K562 (cell line): Measurements from ENCODE around the gene MALAT1. TPM values are rescaled to one million over a fixed set of nuclear protein-coding genes. Genes with fewer than 3 reads are reported as not detected.

Source experiments
- ATAC-seq: fragments of 200-7000 bp; cut with Tn5 transposase; 3 replicates; pipeline ENCODE4 v1.9.1; 2020; ENCODE audit warnings: moderate library complexity
- BruUV-seq: library from RNA; stranded (reverse); fragments of 400-500 nt; replicated peaks from 2 replicates; lab custom pipeline; 2021; lab: Mats Ljungman, UMichigan
- CTCF ChIA-PET: fragments of 300-600 bp; formaldehyde crosslinking; extraction: SDS; loops from one replicate; lab custom pipeline; 2021; ENCODE audit warnings: low intra/inter-chr PET ratio; lab: Yijun Ruan, JAX
- POLR2A ChIA-PET: fragments of 300-600, 350-650 bp; sonication (Branson Sonifier 250); formaldehyde crosslinking; extraction: SDS; loops from one replicate; lab custom pipeline; 2021; ENCODE audit warnings: antibody characterized with exemption, inconsistent platforms; lab: Yijun Ruan, JAX
- DNase-seq, 4 experiments: peaks; one replicate each; pipeline versions ENCODE4 v3.0.0 to v3.0.0-alpha.2; 2011 to 2018; ENCODE audit warnings: low spot score in 3 of 4, mixed read lengths in 3 of 4; ENCODE audit errors: extremely low read depth in 1 of 4
- FAIRE-seq: peaks from 2 replicates; lab custom pipeline; 2011; peaks lifted over from hg19 to GRCh38; lab: Jason Lieb, UNC
- H2AFZ ChIP-seq: 2 replicates; pipeline ENCODE4 v1.6.0; 2011; ENCODE audit warnings: low read depth, low read length, control low read depth, inconsistent platforms
- H3K27ac ChIP-seq: fragments of 200-600 bp; 3 replicates; pipeline ENCODE4 v1.8.0; 2011; ENCODE audit warnings: low read depth, mild to moderate bottlenecking, control low read depth, inconsistent platforms, low read length, moderate library complexity, mixed read lengths; ENCODE audit errors: extremely low read depth
- H3K27me3 ChIP-seq, 2 experiments: fragments of 300-600 bp in 1 of 2; 2 replicates in 1 of 2; 3 replicates in 1 of 2; pipeline versions ENCODE4 v1.6.0 to v1.8.0; 2011; ENCODE audit warnings: inconsistent platforms in 2 of 2, low read length in 2 of 2, mild to moderate bottlenecking in 1 of 2, mixed read lengths in 1 of 2, moderate library complexity in 1 of 2; ENCODE audit not compliant: control insufficient read depth in 2 of 2, insufficient read depth in 2 of 2
- H3K36me3 ChIP-seq: fragments of 300-600 bp; 3 replicates; pipeline ENCODE4 v1.8.0; 2011; ENCODE audit warnings: mild to moderate bottlenecking, low read length, inconsistent platforms; ENCODE audit not compliant: control insufficient read depth, insufficient read depth
- H3K4me1 ChIP-seq, 2 experiments: fragments of 200-600 bp in 1 of 2; replicated peaks in 1 of 2; 2 replicates in 1 of 2; 3 replicates in 1 of 2; pipeline versions ENCODE4 v1.5.1 to v1.8.0; 2011; ENCODE audit warnings: inconsistent platforms in 2 of 2, low read length in 2 of 2, mild to moderate bottlenecking in 1 of 2, mixed read lengths in 1 of 2, moderate library complexity in 1 of 2; ENCODE audit not compliant: control insufficient read depth in 2 of 2, insufficient read depth in 2 of 2
- H3K4me2 ChIP-seq: 2 replicates; pipeline ENCODE4 v1.6.1; 2011; ENCODE audit warnings: low read length, control low read depth, inconsistent platforms, mixed read lengths; ENCODE audit not compliant: insufficient read depth
- H3K4me3 ChIP-seq: fragments of 200-600 bp; sonication (generic), shearing (Covaris generic); 2 replicates; pipeline ENCODE4 v1.5.1; 2016; ENCODE audit warnings: control low read depth, inconsistent platforms
- H3K79me2 ChIP-seq: fragments of 200-600 bp; 3 replicates; pipeline ENCODE4 v1.8.0; 2011; ENCODE audit warnings: low read length, inconsistent platforms; ENCODE audit not compliant: control insufficient read depth, insufficient read depth
- H3K9ac ChIP-seq, 2 experiments: 2 replicates each; pipeline versions ENCODE4 v1.6.0 to v1.6.1; 2011; ENCODE audit warnings: low read depth in 2 of 2, low read length in 2 of 2, control low read depth in 1 of 2, inconsistent platforms in 1 of 2, mild to moderate bottlenecking in 1 of 2, mixed read lengths in 1 of 2; ENCODE audit not compliant: insufficient read depth in 1 of 2
- H3K9me1 ChIP-seq: one replicate; pipeline ENCODE4 v1.6.0; 2011; ENCODE audit warnings: inconsistent platforms, mild to moderate bottlenecking, low read length, moderate library complexity; ENCODE audit not compliant: control insufficient read depth, insufficient read depth
- H3K9me3 ChIP-seq: replicated peaks from 2 replicates; pipeline ENCODE4 v1.5.1; 2011; ENCODE audit warnings: low read depth, low read length, inconsistent platforms; ENCODE audit not compliant: control insufficient read depth, insufficient read depth
- H4K20me1 ChIP-seq: replicated peaks from 2 replicates; pipeline ENCODE4 v1.6.1; 2011; ENCODE audit warnings: low read length, inconsistent platforms, mixed read lengths; ENCODE audit not compliant: control insufficient read depth, insufficient read depth
- ADNP ChIP-seq: fragments of 200-800 bp; sonication (Bioruptor generic); IDR thresholded peaks from 2 replicates; pipeline ENCODE4 v1.6.1; 2016; ENCODE audit warnings: missing genetic modification characterization, missing compliant biosample characterization
- AFF4 ChIP-seq: sonication (generic); formaldehyde crosslinking; IDR thresholded peaks from 2 replicates; pipeline ENCODE4 v1.8.0; 2023; ENCODE audit warnings: mild to moderate bottlenecking, missing genetic modification reagents
- CAMTA2 ChIP-seq: fragments of 250-450 bp; sonication (Bioruptor Pico); conservative IDR thresholded peaks from 2 replicates; pipeline ENCODE4 v1.5.1; 2022
- CREB1 ChIP-seq, 2 experiments: sonication (generic) in 1 of 2; formaldehyde crosslinking in 1 of 2; IDR thresholded peaks; 2 replicates each; pipeline versions ENCODE4 v1.6.1 to v1.8.0; 2012 to 2022; ENCODE audit warnings: inconsistent platforms in 1 of 2, mild to moderate bottlenecking in 1 of 2, missing genetic modification reagents in 1 of 2, moderate library complexity in 1 of 2
- CTBP1 ChIP-seq: fragments of 450-650 bp; IDR thresholded peaks from 2 replicates; pipeline ENCODE4 v1.6.1; 2016; ENCODE audit warnings: borderline replicate concordance
- HEY1 ChIP-seq: fragments of 250-450 bp; sonication (Bioruptor Pico); IDR thresholded peaks from 2 replicates; pipeline ENCODE4 v1.5.0; 2020; ENCODE audit warnings: mild to moderate bottlenecking, moderate library complexity, borderline replicate concordance
- JUND ChIP-seq, 2 experiments: IDR thresholded peaks; 2 replicates in 1 of 2; 3 replicates in 1 of 2; pipeline ENCODE4 v1.6.1; 2011; ENCODE audit warnings: borderline replicate concordance in 2 of 2, low read depth in 2 of 2, low read length in 2 of 2, improper control_type of control experiment in 1 of 2, missing biosample characterization in 1 of 2, missing genetic modification characterization in 1 of 2, missing genetic modification reagents in 1 of 2
- MAFG ChIP-seq: fragments of 450-650 bp; conservative IDR thresholded peaks from 2 replicates; pipeline ENCODE4 v1.6.1; 2016; ENCODE audit warnings: missing genetic modification characterization, missing compliant biosample characterization
- MBD2 ChIP-seq: sonication (generic); IDR thresholded peaks from 2 replicates; pipeline ENCODE4 v1.6.1; 2016; ENCODE audit warnings: low read depth, borderline replicate concordance
- MCM2 ChIP-seq: fragments of 450-650 bp; IDR thresholded peaks from 2 replicates; pipeline ENCODE4 v1.6.1; 2017; ENCODE audit warnings: low read depth, mild to moderate bottlenecking
- MEF2A ChIP-seq: IDR thresholded peaks from 2 replicates; pipeline ENCODE4 v1.6.1; 2011; ENCODE audit warnings: low read depth, mild to moderate bottlenecking, low read length, moderate library complexity; ENCODE audit not compliant: control insufficient read depth
- TCF7L2 ChIP-seq: fragments of 150-350 bp; IDR thresholded peaks from 2 replicates; pipeline ENCODE4 v1.6.1; 2016; ENCODE audit warnings: low read depth, mild to moderate bottlenecking, low read length, moderate library complexity
- TFAP4 ChIP-seq: sonication (generic); formaldehyde crosslinking; IDR thresholded peaks from 2 replicates; pipeline ENCODE4 v1.8.0; 2022; ENCODE audit warnings: missing genetic modification reagents, mild to moderate bottlenecking, moderate library complexity, borderline replicate concordance
- ZEB2 ChIP-seq: fragments of 450-650 bp; IDR thresholded peaks from 2 replicates; pipeline ENCODE4 v1.6.1; 2016
- WGBS: fragments of 100-300 bp; shearing (Covaris generic); methylation state at CpG from one replicate; pipeline ENCODE4 v1.1.6; 2016; ENCODE audit warnings: low coverage, mixed read lengths; ENCODE audit not compliant: insufficient coverage; ENCODE audit errors: missing lambda C conversion rate; 5-methylcytosine and 5-hydroxymethylcytosine counted together
- in situ Hi-C: fragments of 300-500 bp; cut with MboI; formaldehyde crosslinking; loops from 4 replicates; pipeline ENCODE4 v1.15.0; 2018; ENCODE audit warnings: inconsistent platforms, mixed read lengths
- intact Hi-C: fragments of 100-400 bp; cut with micrococcal nuclease; formaldehyde crosslinking; loops from 2 replicates; pipeline ENCODE4 v1.14.2; 2022
- polyA plus RNA-seq, 8 experiments: library from polyadenylated mRNA; depleted of rRNA in 4 of 8; stranded (reverse) in 5 of 8; unstranded in 3 of 8; fragments of >200 nt; fragmentation: Nextera tagmentation in 2 of 8; fragmentation: Illumina TruSeq in 1 of 8; extraction: Ambion mirVana in 2 of 8; extraction: Trizol in 1 of 8; gene quantifications; 2 replicates each; pipeline versions ENCODE4 v1.2.1 to v1.2.3, GENCODE V29; 2011 to 2014; ENCODE audit warnings: inconsistent platforms in 1 of 8, missing spikeins in 1 of 8
- total RNA-seq, 7 experiments: library from RNA; depleted of rRNA in 6 of 7; stranded (reverse); fragments of >200 nt in 6 of 7; fragmentation: Illumina TruSeq in 2 of 7; extraction: Trizol in 2 of 7; gene quantifications; 2 replicates each; pipeline versions ENCODE4 v1.2.1 to v1.2.3, GENCODE V29; 2011 to 2021; ENCODE audit warnings: low replicate concordance in 1 of 7

Gene MALAT1
- total and polyA plus RNA-seq, 9 of the 15 experiments (the other 6 are each of a cell fraction or from before 2014, with no cell fraction given) = 363 to 8,715 (median 2,351) TPM

GRCh38 chr11:65479184-65480145 lies 19.4 kb upstream of the MALAT1 start:
- peak; percentile 37 for ATAC-seq
- Histone ChIP-seq H3K27ac (peak overlapping the region; percentile 99), H3K4me1 (peaks cover 39 to 62% of the 10 kb centered on the region in 2 experiments), H3K4me2 (peak overlapping the region; percentile 98), H3K9me1 (no peaks in the 10 kb centered on the region), H4K20me1 (no peaks in the 10 kb centered on the region), H3K27me3 (no peaks in the 10 kb centered on the region), H3K36me3 (peaks cover 9% of the 10 kb centered on the region; the same call in 1 of the 3 replicates), H3K4me3 (peak overlapping the region; percentile 93), H3K79me2 (peaks cover 62% of the 10 kb centered on the region), H3K9ac (peak overlapping the region; percentile 90 to 100), H3K9me3 (no peaks in the 10 kb centered on the region), H2AFZ (peak overlapping the region; percentile 70)
- FAIRE-seq = peak; percentile 76
- TSS peak; percentile 83 for BruUV-seq
- ChIA-PET CTCF (no interaction called here), POLR2A (interaction anchor here (0.6 to 26.0 kb wide), 15 partner anchors 10 to 483 kb away, joined by 3 to 2118 read pairs (median 4); partner anchors contain the start of genes MALAT1 and NEAT1)
- intact Hi-C loops (no loop called here), in situ Hi-C loops (no loop called here)
- peak in 1 of 4 experiments; percentile 74 for DNase-seq
- WGBS = 9% methylated on average over 11 of the region's 11 CpGs
- TF ChIP-seq TCF7L2 = no peak
- no peak for TF ChIP-seq HEY1 (CRISPR knock-in tag)
- TF ChIP-seq CAMTA2 = no peak
- 0 out of 2 replicates have a peak, but pooled peaks have one; percentile 86 for TF ChIP-seq AFF4 (CRISPR knock-in tag)
- 0 out of 2 replicates have a peak, but pooled peaks have one; percentile 14 for TF ChIP-seq JUND (IDR thresholded peaks at IDR 0.05; ENCODE audit: borderline replicate concordance, low read depth, low read length)
- TF ChIP-seq JUND (tag; IDR thresholded peaks at IDR 0.05; ENCODE audit: borderline replicate concordance, low read depth, low read length) = no peak; the same call in 2 of the 3 replicates
- peak; percentile 37; the same call in 1 of the 2 replicates for TF ChIP-seq CTBP1
- TF ChIP-seq MAFG (tag) = no peak
- TF ChIP-seq ADNP (tag) = no peak
- TF ChIP-seq CREB1 (IDR thresholded peaks at IDR 0.05) = no peak
- no peak for TF ChIP-seq CREB1 (CRISPR knock-in tag; IDR thresholded peaks at IDR 0.05)
- TF ChIP-seq MEF2A = peak; percentile 36; the same call in 1 of the 2 replicates
- TF ChIP-seq TFAP4 (CRISPR knock-in tag) = no peak; the same call in 1 of the 2 replicates
- TF ChIP-seq MBD2 = no peak
- TF ChIP-seq ZEB2 = no peak
- no peak for TF ChIP-seq MCM2
